ENCODE measurements around the gene CCT7.

GRCh38 chr2:73282924-73283544, 48.9 kb downstream of the CCT7 start:
- TF ChIP-seq CTCF (IDR thresholded peaks at IDR 0.05; ENCODE audit: low read depth, low read length, poor library complexity, severe bottlenecking) (no peak), EZH2phosphoT487 (IDR thresholded peaks at IDR 0.05; ENCODE audit: borderline replicate concordance, low read length) (no peak)

All from DOHH2 (cell line).